Neural crest cell (in vitro differentiated cells): ENCODE results near the gene PPAN. TPM values are rescaled to one million over a fixed set of nuclear protein-coding genes. Genes with fewer than 3 reads are reported as not detected.

ENCODE experiments used
- DNase-seq: peaks from one replicate; pipeline ENCODE4 v3.0.0; 2021; ENCODE audit warnings: low read depth, mixed read lengths, low spot score
- H3K27ac Mint-ChIP-seq: one replicate; pipeline ENCODE4 v1.8.0; 2021; ENCODE audit warnings: mild to moderate bottlenecking, mixed read lengths; ENCODE audit not compliant: unreplicated experiment
- H3K27me3 Mint-ChIP-seq: 2 replicates; pipeline ENCODE4 v1.8.0; 2021; ENCODE audit warnings: low read depth, mild to moderate bottlenecking, mixed read lengths
- H3K36me3 Mint-ChIP-seq: 2 replicates; pipeline ENCODE4 v1.8.0; 2021; ENCODE audit warnings: low read depth, mild to moderate bottlenecking, mixed read lengths
- H3K4me1 Mint-ChIP-seq: 2 replicates; pipeline ENCODE4 v1.8.0; 2021; ENCODE audit warnings: mixed read lengths
- H3K4me3 Mint-ChIP-seq: one replicate; pipeline ENCODE4 v1.8.0; 2021; ENCODE audit warnings: mild to moderate bottlenecking, mixed read lengths
- H3K9me3 Mint-ChIP-seq: 2 replicates; pipeline ENCODE4 v1.8.0; 2021; ENCODE audit warnings: mixed read lengths
- CTCF ChIP-seq: fragments of 200-600 bp; sonication (generic); conservative IDR thresholded peaks from 2 replicates; pipeline ENCODE4 v1.5.0; 2021; ENCODE audit warnings: antibody characterized with exemption, mild to moderate bottlenecking
- total RNA-seq: library from RNA; stranded (reverse); gene quantifications from 2 replicates; pipeline ENCODE4 v1.2.1, GENCODE V29; 2021

Gene PPAN
- total RNA-seq, 1 donor from 2014 or later, result 77.8 TPM

DNA sequence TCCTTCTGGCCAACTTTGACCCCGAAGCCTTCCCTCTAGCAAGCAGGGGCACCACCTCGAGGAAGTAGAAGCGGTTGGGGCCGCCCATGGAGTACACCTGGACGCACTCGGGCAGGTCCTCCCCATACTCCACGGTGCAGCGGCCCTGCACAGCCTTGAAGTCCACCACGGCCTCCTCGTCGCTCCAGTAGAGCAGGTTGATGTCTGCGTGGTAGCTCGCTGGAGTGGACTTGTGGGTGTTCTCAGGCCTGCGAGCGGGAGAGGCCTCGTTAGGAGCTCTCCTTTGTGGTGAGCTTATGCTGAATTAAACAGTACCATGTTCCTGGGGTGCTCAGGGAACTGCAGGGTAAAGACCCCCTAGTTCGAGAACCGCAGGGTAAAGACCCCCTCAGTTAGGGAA, 35.8 kb downstream of the PPAN start:
- no peak for TF ChIP-seq CTCF
- H3K4me1 Mint-ChIP-seq, result no peaks in the 10 kb centered on the region
- H3K27ac Mint-ChIP-seq, result no peak overlapping the region
- H3K36me3 Mint-ChIP-seq, result peaks cover 9% of the 10 kb centered on the region
- no peak for DNase-seq
- H3K27me3 Mint-ChIP-seq, result no peaks in the 10 kb centered on the region
- H3K9me3 Mint-ChIP-seq, result no peaks in the 10 kb centered on the region
- no peak overlapping the region for H3K4me3 Mint-ChIP-seq

DNA sequence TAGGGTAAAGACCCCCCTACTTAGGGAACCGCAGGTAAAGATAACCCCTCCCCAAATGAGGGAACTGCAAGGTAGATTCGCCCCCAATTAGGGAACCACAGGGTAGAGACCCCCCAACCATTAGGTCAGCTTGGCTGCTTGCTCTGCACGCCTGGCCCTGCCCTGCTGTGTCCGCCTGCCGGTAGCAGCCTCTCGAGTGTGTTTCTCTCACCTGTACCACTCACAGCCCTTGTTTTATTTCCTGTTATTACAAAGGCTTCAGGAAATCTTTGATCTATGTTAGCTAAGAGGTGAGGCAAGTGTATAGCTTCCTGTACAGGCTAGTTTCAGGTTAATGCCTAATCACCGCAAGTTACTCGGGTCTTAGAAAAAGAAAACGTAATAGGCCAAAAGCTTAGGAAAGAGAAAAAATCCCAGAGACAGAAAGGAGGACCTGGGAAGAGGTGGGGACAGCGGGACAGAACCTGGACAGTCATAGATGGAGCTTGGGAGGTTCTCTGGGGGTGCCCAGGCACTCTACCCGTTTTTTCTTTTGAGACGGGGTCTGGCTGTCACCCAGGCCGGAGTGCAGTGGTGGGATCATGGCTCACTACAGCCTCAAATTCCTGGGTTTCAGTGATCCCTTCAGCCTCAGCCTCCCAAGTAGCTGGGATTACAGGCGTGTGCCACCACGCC, 36.7 kb downstream of the PPAN start:
- no peaks in the 10 kb centered on the region for H3K27me3 Mint-ChIP-seq
- H3K4me3 Mint-ChIP-seq, result no peak overlapping the region
- H3K27ac Mint-ChIP-seq, result no peak overlapping the region
- no peak for DNase-seq
- no peaks in the 10 kb centered on the region for H3K4me1 Mint-ChIP-seq
- TF ChIP-seq CTCF, result no peak
- no peaks in the 10 kb centered on the region for H3K9me3 Mint-ChIP-seq
- peaks cover 9% of the 10 kb centered on the region for H3K36me3 Mint-ChIP-seq

- Mint-ChIP-seq H3K27me3 (no peaks in the 10 kb centered on the region), H3K9me3 (no peaks in the 10 kb centered on the region), H3K4me3 (no peak overlapping the region), H3K27ac (no peak overlapping the region), H3K36me3 (peaks cover 9% of the 10 kb centered on the region), H3K4me1 (no peaks in the 10 kb centered on the region)
- TF ChIP-seq CTCF, result no peak
- DNase-seq, result no peak
These were observed 37.5 kb downstream of the PPAN start for GRCh38 chr19:10143681-10144080.

DNA sequence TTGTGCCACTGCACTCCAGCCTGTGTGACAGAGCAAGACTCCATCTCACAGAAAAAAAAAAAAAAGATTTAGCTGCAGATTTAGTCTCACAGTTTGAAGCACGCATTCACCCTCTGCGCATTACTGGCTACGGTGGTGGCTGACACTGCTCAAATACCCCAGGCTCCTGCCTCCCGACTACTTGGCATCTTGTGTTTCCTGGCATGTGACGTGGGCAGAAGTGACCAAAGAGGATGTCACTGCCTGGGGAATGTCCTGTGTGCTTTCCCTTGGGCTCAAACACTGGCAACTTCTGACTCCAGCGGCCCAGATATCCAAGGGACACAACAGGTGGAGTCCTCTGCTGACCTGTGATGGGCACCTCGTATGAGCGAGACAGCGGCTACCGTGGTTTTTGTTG, 38.2 kb downstream of the PPAN start:
- no peak for TF ChIP-seq CTCF

GRCh38 chr19:10145031-10145430, 38.9 kb downstream of the PPAN start:
- no peak overlapping the region for H3K4me3 Mint-ChIP-seq
- no peaks in the 10 kb centered on the region for H3K9me3 Mint-ChIP-seq
- H3K36me3 Mint-ChIP-seq, result peaks cover 9% of the 10 kb centered on the region

More for the DNA sequence above, 38.2 kb downstream of the PPAN start:
- DNase-seq, result no peak
- Mint-ChIP-seq H3K9me3 (no peaks in the 10 kb centered on the region), H3K4me3 (no peak overlapping the region), H3K36me3 (peaks cover 9% of the 10 kb centered on the region), H3K4me1 (no peaks in the 10 kb centered on the region), H3K27ac (no peak overlapping the region), H3K27me3 (no peaks in the 10 kb centered on the region)

More at GRCh38 chr19:10145031-10145430, 38.9 kb downstream of the PPAN start:
- Mint-ChIP-seq H3K4me1 (no peaks in the 10 kb centered on the region), H3K27ac (no peak overlapping the region), H3K27me3 (no peaks in the 10 kb centered on the region)
- DNase-seq, result no peak
- TF ChIP-seq CTCF, result no peak
